Left lung (tissue), 10 donors: ENCODE data around the gene MRPL3. TPM values are rescaled to one million over a fixed set of nuclear protein-coding genes. Genes with fewer than 3 reads are reported as not detected.

Experiments
- ATAC-seq: fragments of 200-7000 bp; cut with Tn5 transposase; one replicate; pipeline ENCODE4 v1.9.1; 2020; ENCODE audit warnings: moderate library complexity
- DNase-seq, 4 donors: peaks; one replicate each; pipeline ENCODE4 v3.0.0-alpha.2; 2013 to 2020
- H3K27ac ChIP-seq, 2 donors: fragments of 200-600 bp; sonication (generic) in 1 of 2; one replicate each; pipeline versions ENCODE4 v1.5.0 to v1.8.0; 2020 to 2021
- H3K27me3 ChIP-seq, 2 donors: fragments of 200-600 bp; sonication (generic) in 1 of 2; one replicate each; pipeline versions ENCODE4 v1.5.0 to v1.8.0; 2020 to 2021
- H3K36me3 ChIP-seq, 2 donors: fragments of 200-600 bp; sonication (generic) in 1 of 2; one replicate each; pipeline versions ENCODE4 v1.5.0 to v1.8.0; 2020 to 2021
- H3K4me1 ChIP-seq, 2 donors: fragments of 200-600 bp; one replicate each; pipeline ENCODE4 v1.8.0; 2021
- H3K4me3 ChIP-seq, 2 donors: fragments of 200-600 bp; sonication (generic) in 1 of 2; one replicate each; pipeline versions ENCODE4 v1.5.0 to v1.8.0; 2020 to 2021; ENCODE audit warnings: mild to moderate bottlenecking in 1 of 2
- H3K9me3 ChIP-seq, 2 donors: fragments of 200-600 bp; sonication (generic) in 1 of 2; one replicate each; pipeline versions ENCODE4 v1.5.0 to v1.8.0; 2020 to 2021
- intact Hi-C, 2 donors: fragments of 100-400 bp; cut with DNase I; formaldehyde crosslinking; loops; one replicate each; pipeline versions ENCODE4 v1.11.2 to v1.14.2; 2022
- polyA plus RNA-seq, 6 donors: library from polyadenylated mRNA; unstranded; fragments of 120-200 nt; gene quantifications; one replicate each; pipeline ENCODE4 v1.2.1, GENCODE V29; 2013; ENCODE audit not compliant: insufficient read length in 6 of 6
- total RNA-seq, 2 donors: library from RNA; stranded (reverse); fragmentation: NEBNext Ultra II Directional; extraction: Animal tissue kit (Norgen Biotek cat#: 25700); gene quantifications; one replicate each; pipeline ENCODE4 v1.2.1, GENCODE V29; 2021
- TF ChIP-seq, protein P1 (sequence below), 2 donors: fragments of 200-600 bp; sonication (generic) in 1 of 2; IDR thresholded peaks; one replicate each; pipeline versions ENCODE4 v1.5.0 to v1.8.0; 2021; ENCODE audit warnings: antibody characterized with exemption in 2 of 2
- donor health status: DM: no; HTN: yes; CAD: no.
- donor health status: DM: no; HTN: no; CAD: no.

Gene MRPL3
- total and polyA plus RNA-seq, 8 donors, result 55.6 to 86.4 (median 78.2) TPM

DNA sequence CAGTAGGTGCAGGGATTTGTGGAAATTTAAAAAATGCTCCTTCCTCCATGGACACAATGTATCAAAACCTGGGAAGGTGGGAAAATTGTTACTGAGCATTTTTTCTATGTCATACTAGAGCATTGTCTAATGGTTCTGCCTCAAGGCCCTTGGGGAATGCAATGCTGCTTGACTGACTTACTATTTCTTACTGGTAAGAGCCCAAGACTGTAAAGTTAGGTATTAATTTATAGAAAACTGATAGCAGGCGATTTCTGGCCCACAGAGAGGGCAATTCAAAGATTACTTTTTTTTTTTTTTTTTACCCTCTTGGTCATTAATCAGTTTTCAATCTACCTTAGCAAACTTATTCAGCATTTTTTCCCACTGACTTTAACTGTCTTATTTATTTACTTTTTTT, 38.5 kb upstream of the MRPL3 start:
- Histone ChIP-seq H3K27me3 (no peaks in the 10 kb centered on the region), H3K4me1 (no peaks in the 10 kb centered on the region), H3K9me3 (no peaks in the 10 kb centered on the region), H3K27ac (no peak overlapping the region), H3K4me3 (no peak overlapping the region), H3K36me3 (no peaks in the 10 kb centered on the region)
- TF ChIP-seq, protein P1, sequence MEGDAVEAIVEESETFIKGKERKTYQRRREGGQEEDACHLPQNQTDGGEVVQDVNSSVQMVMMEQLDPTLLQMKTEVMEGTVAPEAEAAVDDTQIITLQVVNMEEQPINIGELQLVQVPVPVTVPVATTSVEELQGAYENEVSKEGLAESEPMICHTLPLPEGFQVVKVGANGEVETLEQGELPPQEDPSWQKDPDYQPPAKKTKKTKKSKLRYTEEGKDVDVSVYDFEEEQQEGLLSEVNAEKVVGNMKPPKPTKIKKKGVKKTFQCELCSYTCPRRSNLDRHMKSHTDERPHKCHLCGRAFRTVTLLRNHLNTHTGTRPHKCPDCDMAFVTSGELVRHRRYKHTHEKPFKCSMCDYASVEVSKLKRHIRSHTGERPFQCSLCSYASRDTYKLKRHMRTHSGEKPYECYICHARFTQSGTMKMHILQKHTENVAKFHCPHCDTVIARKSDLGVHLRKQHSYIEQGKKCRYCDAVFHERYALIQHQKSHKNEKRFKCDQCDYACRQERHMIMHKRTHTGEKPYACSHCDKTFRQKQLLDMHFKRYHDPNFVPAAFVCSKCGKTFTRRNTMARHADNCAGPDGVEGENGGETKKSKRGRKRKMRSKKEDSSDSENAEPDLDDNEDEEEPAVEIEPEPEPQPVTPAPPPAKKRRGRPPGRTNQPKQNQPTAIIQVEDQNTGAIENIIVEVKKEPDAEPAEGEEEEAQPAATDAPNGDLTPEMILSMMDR (IDR thresholded peaks at IDR 0.05), result no peak
- ATAC-seq (no peak), DNase-seq (no peak)
- intact Hi-C loops, result no loop called here

DNA sequence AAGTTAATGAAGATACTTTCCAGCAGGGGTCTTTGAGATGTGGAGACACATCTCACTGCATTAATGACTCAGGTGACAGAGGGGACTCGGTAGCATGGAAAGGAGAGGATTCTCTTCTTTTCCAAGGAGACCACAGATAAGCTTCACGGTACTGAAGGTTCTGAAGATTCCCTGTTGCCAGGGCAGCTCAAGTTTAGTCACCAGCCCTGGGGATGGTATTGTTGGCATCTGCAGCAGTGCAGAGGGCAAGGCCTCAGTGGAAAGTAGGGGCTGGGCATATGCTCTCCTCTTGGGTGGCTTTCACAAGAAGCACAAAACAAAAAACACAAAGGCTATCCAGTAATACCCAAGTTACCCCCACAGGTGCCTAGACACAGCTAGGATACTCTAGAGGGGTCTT, 38.0 kb upstream of the MRPL3 start:
- no peaks in the 10 kb centered on the region for H3K9me3 ChIP-seq
- TF ChIP-seq, protein P1 (IDR thresholded peaks at IDR 0.05), result no peak
- no peak overlapping the region for H3K27ac ChIP-seq
- ATAC-seq (no peak), DNase-seq (no peak)
- no peaks in the 10 kb centered on the region for H3K36me3 ChIP-seq
- no peaks in the 10 kb centered on the region for H3K27me3 ChIP-seq
- no peaks in the 10 kb centered on the region for H3K4me1 ChIP-seq
- intact Hi-C loops, result no loop called here
- H3K4me3 ChIP-seq, result no peak overlapping the region

DNA sequence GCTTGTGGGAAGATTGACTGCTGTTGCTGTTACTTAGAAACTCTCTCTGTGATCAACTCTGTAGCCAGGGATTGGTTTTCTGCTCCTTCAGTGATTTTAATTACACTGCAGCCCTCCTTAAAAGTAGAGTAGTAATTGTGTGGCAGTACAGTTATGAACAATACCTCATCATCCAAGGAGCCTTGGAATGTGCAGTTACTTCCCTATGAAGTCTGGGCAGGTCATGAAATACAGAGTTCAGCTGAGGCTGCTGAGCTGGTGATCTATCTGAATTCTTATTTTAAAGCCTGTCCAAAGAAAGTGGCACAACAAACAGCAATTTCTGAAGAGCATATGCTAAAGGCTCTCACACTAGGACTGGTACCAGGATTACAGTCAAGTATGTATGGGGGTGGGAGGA, 37.4 kb upstream of the MRPL3 start:
- Histone ChIP-seq H3K4me3 (no peak overlapping the region), H3K27me3 (no peaks in the 10 kb centered on the region), H3K9me3 (no peaks in the 10 kb centered on the region), H3K36me3 (no peaks in the 10 kb centered on the region), H3K4me1 (no peaks in the 10 kb centered on the region), H3K27ac (no peak overlapping the region)
- intact Hi-C loops, result no loop called here
- TF ChIP-seq, protein P1 (IDR thresholded peaks at IDR 0.05), result no peak
- no peak for DNase-seq
- ATAC-seq, result no peak

DNA sequence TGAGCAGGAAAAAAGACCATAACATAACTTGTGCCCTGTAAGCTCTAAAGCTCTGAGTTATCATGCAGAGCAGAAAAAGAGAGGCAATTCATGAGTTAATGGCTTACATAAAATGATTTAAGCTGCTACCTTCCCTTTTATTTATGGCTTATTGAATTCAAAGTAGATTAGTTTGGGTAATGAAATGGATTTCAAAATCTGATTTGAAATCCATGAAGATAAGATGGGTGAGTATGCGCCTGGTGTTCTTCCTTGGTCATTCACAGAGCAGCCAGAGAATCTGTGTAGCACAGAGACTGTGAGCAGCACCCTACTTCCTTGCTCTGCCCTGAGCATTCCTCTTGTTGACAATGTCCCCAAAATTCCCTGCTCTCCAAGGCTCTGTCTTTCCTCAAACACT, 36.2 kb upstream of the MRPL3 start:
- Histone ChIP-seq H3K27ac (no peak overlapping the region), H3K4me3 (no peak overlapping the region), H3K9me3 (no peaks in the 10 kb centered on the region), H3K4me1 (no peaks in the 10 kb centered on the region), H3K27me3 (no peaks in the 10 kb centered on the region), H3K36me3 (no peaks in the 10 kb centered on the region)
- TF ChIP-seq, protein P1 (IDR thresholded peaks at IDR 0.05), result no peak
- intact Hi-C loops, result no loop called here
- ATAC-seq (no peak), DNase-seq (no peak)

DNA sequence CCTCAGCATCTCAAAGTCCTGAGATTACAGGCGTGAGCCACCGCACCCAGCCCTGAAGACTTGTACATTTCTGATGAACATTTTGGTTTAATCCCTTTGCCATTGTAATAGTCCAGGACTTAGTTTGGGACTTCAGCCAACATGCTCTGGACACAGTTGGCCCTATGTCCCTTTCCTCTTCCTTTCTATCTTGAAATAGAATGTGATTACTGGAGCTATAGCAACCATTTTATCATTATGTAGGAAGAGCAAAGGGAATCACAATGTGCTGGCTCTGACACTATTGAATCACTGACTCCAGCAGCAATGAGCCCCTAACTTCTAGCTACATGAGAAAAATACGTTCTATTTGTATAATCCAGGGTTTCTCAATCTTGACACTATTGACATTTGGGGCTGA, 34.8 kb upstream of the MRPL3 start:
- Histone ChIP-seq H3K9me3 (no peaks in the 10 kb centered on the region), H3K4me3 (no peak overlapping the region)
- intact Hi-C loops, result no loop called here

More for the DNA sequence above, 34.8 kb upstream of the MRPL3 start:
- no peaks in the 10 kb centered on the region for H3K36me3 ChIP-seq
- TF ChIP-seq, protein P1 (IDR thresholded peaks at IDR 0.05), result no peak
- DNase-seq, result no peak
- ATAC-seq, result no peak
- H3K4me1 ChIP-seq, result no peaks in the 10 kb centered on the region
- no peaks in the 10 kb centered on the region for H3K27me3 ChIP-seq
- no peak overlapping the region for H3K27ac ChIP-seq
